ENCODE results near the gene SGSH. TPM values are rescaled to one million over a fixed set of nuclear protein-coding genes. Genes with fewer than 3 reads are reported as not detected.

Gene SGSH
- total RNA-seq, result 11.5 and 12.1 TPM in 2 replicates

DNA sequence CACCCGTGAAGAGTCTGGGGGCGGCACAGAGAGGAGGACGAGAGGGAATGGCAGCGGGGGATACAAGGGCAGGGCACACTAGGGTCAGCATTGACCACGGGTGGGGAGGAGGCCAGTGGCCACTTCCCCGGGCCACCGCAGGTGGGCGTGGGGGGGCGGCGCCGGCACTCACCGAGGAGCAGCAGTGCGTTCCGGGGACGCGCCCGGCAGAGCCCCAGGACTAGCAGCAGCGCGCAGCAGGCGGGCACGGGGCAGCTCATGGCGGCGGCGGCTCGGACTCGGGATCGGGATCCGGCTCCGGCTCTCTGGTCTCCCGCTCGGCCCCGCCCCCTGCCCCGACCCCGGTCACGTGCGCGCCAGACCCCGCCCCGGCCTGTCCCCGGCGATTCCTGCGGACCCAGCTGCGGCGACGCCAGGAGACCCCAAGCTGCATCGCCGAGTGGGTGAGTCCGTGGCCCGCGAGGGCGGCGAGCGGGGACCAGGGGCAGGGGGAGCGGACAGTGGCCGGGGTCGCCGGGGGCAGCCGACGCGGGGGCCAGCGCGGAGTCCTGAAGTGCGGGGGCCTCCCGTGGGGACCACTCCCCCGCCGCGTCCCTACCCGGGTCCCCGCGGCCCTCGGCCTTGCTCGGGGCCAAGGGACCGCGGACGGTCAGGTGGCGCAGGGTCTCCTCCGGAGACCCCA is at the start of gene SGSH, which contains the start of gene SLC26A11:
Gene SGSH (minus strand): TSS at position 280 of the 682 bp plus-strand sequence. CDS start 20 bp downstream, at position 260.
Gene SLC26A11 (plus strand): TSS at position 374 of the 682 bp plus-strand sequence. CDS start 1,134 bp downstream, outside the sequence.

DNA sequence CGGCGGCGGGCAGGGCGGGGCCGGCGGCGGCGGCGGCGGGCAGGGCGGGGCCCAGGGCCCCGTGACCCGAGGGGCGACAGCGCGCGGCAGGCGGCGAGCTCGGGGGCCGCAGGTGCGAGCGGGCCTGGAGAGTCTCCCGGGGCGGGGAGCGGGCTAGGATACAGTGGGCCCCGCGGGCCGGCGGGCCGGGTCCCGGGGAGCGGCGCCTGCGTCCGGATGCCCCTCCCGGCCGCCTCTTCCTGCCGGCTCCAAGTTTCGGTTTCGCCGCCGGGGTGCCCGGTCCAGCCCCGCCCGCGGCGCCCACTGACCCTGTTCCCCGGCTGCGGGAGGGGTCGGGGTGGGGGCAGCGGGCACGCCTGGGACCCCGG is 40.6 kb upstream of the SGSH start, which contains the start of gene RNF213:
Gene RNF213 (plus strand): TSS at position 62 of the 368 bp plus-strand sequence. CDS start 2,830 bp downstream, outside the sequence.

DNA sequence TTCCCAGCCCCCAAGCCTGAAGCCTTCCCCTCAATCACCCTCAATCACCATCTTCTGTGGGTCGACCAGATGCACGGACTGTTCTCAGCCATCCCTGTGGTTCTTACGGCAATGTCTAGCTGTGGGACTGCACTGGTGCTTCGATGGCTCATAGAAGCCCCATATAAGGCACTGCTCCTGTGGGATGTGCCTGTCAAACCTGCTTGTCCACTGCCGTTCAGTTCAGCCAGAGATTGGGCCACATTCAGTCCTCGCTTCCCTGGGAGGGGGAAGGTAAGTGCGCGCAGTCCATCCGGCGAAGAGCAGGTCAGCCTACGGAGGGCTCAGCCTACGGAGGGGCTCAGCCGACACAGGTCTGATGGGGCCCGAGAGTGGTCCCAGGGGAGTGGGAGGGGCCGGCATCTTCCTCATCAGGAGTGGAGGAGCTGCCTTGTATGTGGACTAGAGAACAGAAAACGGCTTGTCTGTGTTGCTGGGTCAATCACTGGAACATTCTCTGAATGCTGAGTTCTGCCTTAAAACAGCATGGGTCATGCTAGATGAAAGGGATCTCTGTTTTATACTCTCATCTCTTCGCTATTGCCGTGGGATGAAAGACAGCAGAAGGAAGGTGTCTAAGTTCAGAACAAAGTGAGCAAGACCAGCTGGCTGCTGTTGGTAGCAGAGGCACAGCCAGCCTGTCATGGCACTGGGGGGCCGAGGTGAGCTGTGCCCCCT is 50.2 kb downstream of the SGSH start, which contains the start of gene CARD14:
Gene CARD14 (plus strand): TSS at position 247 of the 717 bp plus-strand sequence. CDS start 11,409 bp downstream, outside the sequence.

Other genes starting within 250 kb of the SGSH start
- gene TBC1D16, start 184.5 kb downstream of the SGSH start, total RNA-seq, result 23.8 and 47.5 TPM in 2 replicates
- gene CCDC40, start 183.7 kb downstream of the SGSH start, total RNA-seq, result 1.7 and 2.0 TPM in 2 replicates
- gene GAA, start 118.8 kb downstream of the SGSH start, total RNA-seq, result 13.6 and 31.0 TPM in 2 replicates
- 134 and 150 TPM in 2 replicates for gene EIF4A3, start 73.2 kb downstream of the SGSH start, total RNA-seq
- gene CARD14, start 50.3 kb downstream of the SGSH start, total RNA-seq, result under 0.01 TPM in 2 replicates
- 7.0 and 13.5 TPM in 2 replicates for gene SLC26A11, start 94 bp upstream of the SGSH start, total RNA-seq
- 98.4 and 149 TPM in 2 replicates for gene RNF213, start 40.5 kb upstream of the SGSH start, total RNA-seq
- gene ENDOV, start 194.8 kb upstream of the SGSH start, total RNA-seq, result 23.5 and 27.0 TPM in 2 replicates

All from uterine smooth muscle cell (primary cell).